H1 (cell line): ENCODE data around the gene CFAP157. TPM values are rescaled to one million over a fixed set of nuclear protein-coding genes. Genes with fewer than 3 reads are reported as not detected.

Experiments
- CTCF ChIA-PET: fragments of 300-600 bp; sonication (Branson Sonifier 250); formaldehyde crosslinking; loops from one replicate; lab custom pipeline; 2021; ENCODE audit not compliant: partially characterized antibody; lab: Charles Lee
- POLR2A ChIA-PET: fragments of 300-600 bp; sonication (Branson Sonifier 250); formaldehyde crosslinking; loops from one replicate; lab custom pipeline; 2021; ENCODE audit warnings: inconsistent platforms; ENCODE audit not compliant: partially characterized antibody; lab: Charles Lee
- DNase-seq, 2 experiments: peaks; one replicate each; pipeline versions ENCODE4 v3.0.0 to v3.0.0-alpha.2; 2010 to 2022; ENCODE audit warnings: low spot score in 2 of 2, low read depth in 1 of 2, mixed read lengths in 1 of 2
- FAIRE-seq: peaks from 2 replicates; lab custom pipeline; 2011; peaks lifted over from hg19 to GRCh38; lab: Jason Lieb, UNC
- H2AFZ ChIP-seq: 2 replicates; pipeline ENCODE4 v1.8.1; 2012; ENCODE audit warnings: low read length, inconsistent platforms
- H2AK5ac ChIP-seq: 2 replicates; pipeline ENCODE4 v1.6.1; 2013; ENCODE audit warnings: low read depth, low read length
- H2BK120ac ChIP-seq: replicated peaks from 2 replicates; pipeline ENCODE3; 2013; ENCODE audit warnings: low read depth, low read length, inconsistent platforms
- H2BK12ac ChIP-seq: 2 replicates; pipeline ENCODE4 v1.6.1; 2013; ENCODE audit warnings: low read depth, low read length
- H2BK15ac ChIP-seq: 2 replicates; pipeline ENCODE4 v1.6.1; 2013; ENCODE audit warnings: low read length
- H2BK20ac ChIP-seq: 2 replicates; pipeline ENCODE4 v1.6.1; 2013; ENCODE audit warnings: low read length
- H2BK5ac ChIP-seq: 2 replicates; pipeline ENCODE4 v1.6.1; 2013; ENCODE audit warnings: low read depth, low read length
- H3K14ac ChIP-seq: 2 replicates; pipeline ENCODE4 v1.6.1; 2013; ENCODE audit warnings: inconsistent platforms; ENCODE audit not compliant: insufficient read length
- H3K18ac ChIP-seq: 2 replicates; pipeline ENCODE4 v1.6.1; 2013; ENCODE audit warnings: low read length; ENCODE audit errors: extremely low read depth
- H3K23ac ChIP-seq: 2 replicates; pipeline ENCODE4 v1.6.1; 2013; ENCODE audit warnings: inconsistent platforms; ENCODE audit not compliant: insufficient read length
- H3K23me2 ChIP-seq: 2 replicates; pipeline ENCODE4 v1.6.1; 2013; ENCODE audit warnings: low read depth, low read length
- H3K27ac ChIP-seq: 2 replicates; pipeline ENCODE4 v1.6.1; 2011; ENCODE audit warnings: low read depth, low read length, inconsistent platforms
- H3K27me3 ChIP-seq, 4 experiments: replicated peaks in 1 of 4; 1 replicate in 1 of 4; 2 replicates in 3 of 4; pipeline versions ENCODE4 v1.6.1 to v1.8.1; 2011 to 2013; ENCODE audit warnings: low read length in 3 of 4, mild to moderate bottlenecking in 3 of 4, inconsistent platforms in 2 of 4, mixed read lengths in 2 of 4, moderate library complexity in 1 of 4; ENCODE audit not compliant: control insufficient read depth in 3 of 4, insufficient read depth in 3 of 4; ENCODE audit errors: extremely low read depth in 1 of 4
- H3K36me3 ChIP-seq, 4 experiments: 2 replicates each; pipeline versions ENCODE4 v1.6.1 to v1.8.1; 2011 to 2013; ENCODE audit warnings: mild to moderate bottlenecking in 4 of 4, low read length in 3 of 4, moderate library complexity in 2 of 4, control low read depth in 1 of 4, inconsistent platforms in 1 of 4; ENCODE audit not compliant: insufficient read depth in 4 of 4, control insufficient read depth in 2 of 4
- H3K4ac ChIP-seq: replicated peaks from 2 replicates; pipeline ENCODE3; 2013; ENCODE audit warnings: low read length, low read depth, mixed read lengths, inconsistent platforms; ENCODE audit not compliant: insufficient read length
- H3K4me1 ChIP-seq, 4 experiments: replicated peaks in 1 of 4; 1 replicate in 1 of 4; 2 replicates in 3 of 4; pipeline versions ENCODE4 v1.6.1 to v1.8.1; 2011 to 2013; ENCODE audit warnings: low read length in 3 of 4, inconsistent platforms in 2 of 4, mixed read lengths in 1 of 4; ENCODE audit not compliant: insufficient read depth in 4 of 4, control insufficient read depth in 3 of 4
- H3K4me2 ChIP-seq, 2 experiments: 2 replicates each; pipeline versions ENCODE4 v1.6.1 to v1.8.1; 2011 to 2013; ENCODE audit warnings: low read depth in 2 of 2, low read length in 2 of 2, control low read depth in 1 of 2, inconsistent platforms in 1 of 2, mild to moderate bottlenecking in 1 of 2; ENCODE audit not compliant: insufficient read depth in 1 of 2
- H3K4me3 ChIP-seq, 4 experiments: fragments of 200-600, 300-600 bp in 1 of 4; sonication (generic), shearing (Covaris generic), sonication (Bioruptor Twin) in 1 of 4; 2 replicates each; pipeline versions ENCODE4 v1.5.1 to v1.8.1; 2011 to 2016; ENCODE audit warnings: low read length in 4 of 4, low read depth in 3 of 4, control low read depth in 2 of 4, inconsistent platforms in 2 of 4, mild to moderate bottlenecking in 2 of 4, mixed read lengths in 1 of 4, moderate library complexity in 1 of 4; ENCODE audit not compliant: insufficient read depth in 2 of 4; ENCODE audit errors: extremely low read depth in 1 of 4
- H3K56ac ChIP-seq: replicated peaks from 2 replicates; pipeline ENCODE3; 2013; ENCODE audit warnings: low read depth, mild to moderate bottlenecking, mixed read lengths, low read length, inconsistent platforms; ENCODE audit not compliant: insufficient read length
- H3K79me1 ChIP-seq: 2 replicates; pipeline ENCODE4 v1.6.1; 2013; ENCODE audit warnings: low read depth, low read length, control low read depth
- H3K79me2 ChIP-seq, 2 experiments: 2 replicates each; pipeline versions ENCODE4 v1.6.1 to v1.8.1; 2012 to 2013; ENCODE audit warnings: low read length in 2 of 2, mild to moderate bottlenecking in 2 of 2, inconsistent platforms in 1 of 2; ENCODE audit not compliant: insufficient read depth in 2 of 2, control insufficient read depth in 1 of 2
- H3K9ac ChIP-seq, 4 experiments: replicated peaks in 1 of 4; 1 replicate in 1 of 4; 2 replicates in 3 of 4; pipeline versions ENCODE4 v1.6.1 to v1.8.1; 2011 to 2013; ENCODE audit warnings: low read depth in 3 of 4, low read length in 3 of 4, control low read depth in 2 of 4, mild to moderate bottlenecking in 2 of 4, moderate library complexity in 2 of 4, inconsistent platforms in 1 of 4; ENCODE audit errors: extremely low read depth in 1 of 4
- H3K9me3 ChIP-seq, 2 experiments: 2 replicates each; pipeline versions ENCODE4 v1.6.1 to v1.8.1; 2012 to 2013; ENCODE audit warnings: mild to moderate bottlenecking in 2 of 2, moderate library complexity in 2 of 2, control low read depth in 1 of 2, inconsistent platforms in 1 of 2, low read depth in 1 of 2, low read length in 1 of 2, mixed read lengths in 1 of 2; ENCODE audit not compliant: insufficient read depth in 2 of 2
- H4K20me1 ChIP-seq, 2 experiments: replicated peaks in 1 of 2; 2 replicates each; pipeline versions ENCODE3 to v1.8.1; 2011 to 2013; ENCODE audit warnings: inconsistent platforms in 2 of 2, low read length in 2 of 2, mild to moderate bottlenecking in 1 of 2; ENCODE audit not compliant: insufficient read depth in 2 of 2, control insufficient read depth in 1 of 2
- H4K5ac ChIP-seq: 2 replicates; pipeline ENCODE4 v1.6.1; 2013; ENCODE audit warnings: low read length, low read depth, mixed read lengths, inconsistent platforms; ENCODE audit not compliant: insufficient read length
- H4K8ac ChIP-seq: 2 replicates; pipeline ENCODE4 v1.8.0; 2013; ENCODE audit warnings: mild to moderate bottlenecking, moderate library complexity, low read length, inconsistent platforms; ENCODE audit not compliant: insufficient read depth; ENCODE audit errors: extremely low read depth
- H4K91ac ChIP-seq: replicated peaks from 2 replicates; pipeline ENCODE3; 2013; ENCODE audit warnings: low read length, mixed read lengths, inconsistent platforms; ENCODE audit not compliant: insufficient read length
- EZH2 ChIP-seq: fragments of 200-600 bp; sonication (generic); IDR thresholded peaks from 2 replicates; pipeline ENCODE4 v1.7.1; 2012; ENCODE audit warnings: low read depth, mild to moderate bottlenecking, moderate library complexity, low read length, inconsistent platforms; ENCODE audit not compliant: severe bottlenecking
- NRF1 ChIP-seq: IDR thresholded peaks from 2 replicates; pipeline ENCODE4 v1.6.1; 2011; ENCODE audit warnings: mild to moderate bottlenecking, low read depth, low read length, improper control_type of control experiment
- RAD21 ChIP-seq, 2 experiments: IDR thresholded peaks in 1 of 2; conservative IDR thresholded peaks in 1 of 2; 2 replicates each; pipeline ENCODE4 v1.6.1; 2011; ENCODE audit warnings: low read depth in 2 of 2, low read length in 2 of 2, improper control_type of control experiment in 1 of 2, inconsistent platforms in 1 of 2, mild to moderate bottlenecking in 1 of 2, moderate library complexity in 1 of 2
- SIN3A ChIP-seq, 2 experiments: IDR thresholded peaks in 1 of 2; conservative IDR thresholded peaks in 1 of 2; 2 replicates each; pipeline ENCODE4 v1.6.1; 2011 to 2012; ENCODE audit warnings: low read length in 2 of 2, improper control_type of control experiment in 1 of 2, low read depth in 1 of 2, mild to moderate bottlenecking in 1 of 2
- TCF12 ChIP-seq: IDR thresholded peaks from 2 replicates; pipeline ENCODE4 v1.6.1; 2011; ENCODE audit warnings: low read depth, mild to moderate bottlenecking, low read length
- WGBS, 2 experiments: shearing (Covaris generic) in 1 of 2; methylation state at CpG; one replicate each; pipeline versions ENCODE4 v1.1.6 to v1.1.7; 2013 to 2015; ENCODE audit warnings: low lambda C conversion rate in 2 of 2, mixed read lengths in 2 of 2, inconsistent platforms in 1 of 2, low coverage in 1 of 2, missing lambda C conversion rate in 1 of 2; ENCODE audit not compliant: insufficient replicate concordance in 2 of 2, insufficient coverage in 1 of 2, insufficient read length in 1 of 2; ENCODE audit errors: extremely low coverage in 1 of 2, missing lambda C conversion rate in 1 of 2; 5-methylcytosine and 5-hydroxymethylcytosine counted together
- polyA plus RNA-seq, 7 experiments: library from polyadenylated mRNA; depleted of rRNA in 3 of 7; stranded (reverse) in 5 of 7; unstranded in 2 of 7; fragments of >200 nt in 5 of 7; fragments of 200-250 nt in 2 of 7; gene quantifications; 1 replicate in 5 of 7; 2 replicates in 1 of 7; 4 replicates in 1 of 7; pipeline versions ENCODE4 v1.2.1 to v1.2.3, GENCODE V29; 2011 to 2013; ENCODE audit warnings: missing spikeins in 2 of 7, mixed read lengths in 2 of 7
- total RNA-seq: library from RNA; stranded (reverse); fragmentation: NEBNext Ultra II Directional; extraction: Animal tissue kit (Norgen Biotek cat#: 25700); gene quantifications from 2 replicates; pipeline ENCODE4 v1.2.1, GENCODE V29; 2021
- TF ChIP-seq, protein P1 (sequence below), 3 experiments: IDR thresholded peaks; 1 replicate in 2 of 3; 2 replicates in 1 of 3; pipeline versions ENCODE4 v1.5.1 to v1.6.1; 2011; ENCODE audit warnings: low read length in 3 of 3, mild to moderate bottlenecking in 3 of 3, inconsistent platforms in 2 of 3, low read depth in 1 of 3, moderate library complexity in 1 of 3; ENCODE audit not compliant: insufficient read depth in 1 of 3; ENCODE audit errors: control extremely low read depth in 1 of 3

Gene CFAP157
- total and polyA plus RNA-seq, 2 of the 8 experiments (the other 6 are each of a cell fraction or from before 2014, with no cell fraction given): not detected

DNA sequence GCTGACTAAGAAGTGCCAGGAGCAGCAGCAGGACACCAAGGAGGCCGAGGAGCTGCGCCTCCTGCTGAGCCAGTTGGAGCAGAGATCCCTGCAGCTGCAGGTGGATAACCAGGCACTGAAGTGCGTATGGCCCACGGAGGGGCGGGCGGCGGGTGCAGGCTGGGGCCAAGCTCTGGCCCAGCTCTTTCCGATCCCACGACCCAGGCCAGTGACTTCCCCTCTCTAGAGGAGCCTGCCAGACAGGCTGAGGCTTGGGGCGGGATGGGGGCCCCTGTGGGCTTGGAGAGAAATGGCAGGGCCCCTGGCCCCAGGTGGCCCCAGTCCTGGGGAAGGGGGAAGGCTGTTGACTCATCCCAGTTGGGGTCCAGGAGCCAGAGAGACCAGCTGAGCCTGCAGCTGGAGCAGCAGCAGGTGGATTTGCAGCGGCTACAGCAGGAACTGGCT, 5.1 kb downstream of the CFAP157 start:
- Histone ChIP-seq H4K8ac (no peak overlapping the region), H3K27me3 (0 out of 7 replicates have a peak, but pooled peaks cover 0 to 2% (median 0%) of the 10 kb centered on the region in 4 experiments), H3K14ac (no peak overlapping the region), H3K4me2 (peak overlapping the region; percentile 19 to 43; a peak in 2 of 4 replicates), H3K23me2 (peaks cover 10% of the 10 kb centered on the region; the same call in 1 of the 2 replicates), H2BK5ac (no peak overlapping the region), H3K4me1 (peaks cover 0 to 32% (median 22%) of the 10 kb centered on the region in 4 experiments; a peak in 6 of 7 replicates), H2BK120ac (no peak overlapping the region), H2BK12ac (peak overlapping the region; percentile 33; the same call in 1 of the 2 replicates), H3K79me1 (no peaks in the 10 kb centered on the region; the same call in 1 of the 2 replicates), H2AK5ac (no peak overlapping the region), H3K18ac (peak overlapping the region; percentile 78; the same call in 1 of the 2 replicates), H3K56ac (no peak overlapping the region), H4K5ac (no peak overlapping the region), H2AFZ (no peak overlapping the region), H3K9ac (no peak overlapping the region), H4K20me1 (peaks cover 0 to 3% of the 10 kb centered on the region in 2 experiments), H3K79me2 (no peaks in the 10 kb centered on the region), H3K9me3 (no peaks in the 10 kb centered on the region), H2BK15ac (no peak overlapping the region; the same call in 1 of the 2 replicates), H3K27ac (peak overlapping the region; percentile 20; the same call in 1 of the 2 replicates), H4K91ac (peak overlapping the region; percentile 57), H3K23ac (no peak overlapping the region), H3K36me3 (no peaks in the 10 kb centered on the region), H3K4me3 (no peak overlapping the region), H2BK20ac (no peak overlapping the region), H3K4ac (no peak overlapping the region)
- WGBS, 2 experiments: 56% methylated on average over 10 of the region's 11 CpGs; no CpG with 5 or more reads in 1 of the 2 experiments
- no peak for FAIRE-seq
- TF ChIP-seq EZH2 (no peak), RAD21 (IDR thresholded peaks at IDR 0.05 in 1 of 2, conservative IDR thresholded peaks at IDR 0.05 in 1 of 2; ENCODE audit: low read depth in 2 of 2, low read length in 2 of 2) (peak in 1 of 2 experiments; percentile 39; a peak in 2 of 4 replicates), TCF12 (0 out of 2 replicates have a peak, but pooled peaks have one; percentile 54), SIN3A (conservative IDR thresholded peaks at IDR 0.05 in 1 of 2, IDR thresholded peaks at IDR 0.05 in 1 of 2; ENCODE audit: low read depth in 1 of 2, low read length in 2 of 2) (0 out of 4 replicates have a peak, but pooled peaks of 1 of the 2 experiments have one; percentile 26), NRF1 (no peak)
- TF ChIP-seq, protein P1, sequence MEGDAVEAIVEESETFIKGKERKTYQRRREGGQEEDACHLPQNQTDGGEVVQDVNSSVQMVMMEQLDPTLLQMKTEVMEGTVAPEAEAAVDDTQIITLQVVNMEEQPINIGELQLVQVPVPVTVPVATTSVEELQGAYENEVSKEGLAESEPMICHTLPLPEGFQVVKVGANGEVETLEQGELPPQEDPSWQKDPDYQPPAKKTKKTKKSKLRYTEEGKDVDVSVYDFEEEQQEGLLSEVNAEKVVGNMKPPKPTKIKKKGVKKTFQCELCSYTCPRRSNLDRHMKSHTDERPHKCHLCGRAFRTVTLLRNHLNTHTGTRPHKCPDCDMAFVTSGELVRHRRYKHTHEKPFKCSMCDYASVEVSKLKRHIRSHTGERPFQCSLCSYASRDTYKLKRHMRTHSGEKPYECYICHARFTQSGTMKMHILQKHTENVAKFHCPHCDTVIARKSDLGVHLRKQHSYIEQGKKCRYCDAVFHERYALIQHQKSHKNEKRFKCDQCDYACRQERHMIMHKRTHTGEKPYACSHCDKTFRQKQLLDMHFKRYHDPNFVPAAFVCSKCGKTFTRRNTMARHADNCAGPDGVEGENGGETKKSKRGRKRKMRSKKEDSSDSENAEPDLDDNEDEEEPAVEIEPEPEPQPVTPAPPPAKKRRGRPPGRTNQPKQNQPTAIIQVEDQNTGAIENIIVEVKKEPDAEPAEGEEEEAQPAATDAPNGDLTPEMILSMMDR (IDR thresholded peaks at IDR 0.05; ENCODE audit: control extremely low read depth in 1 of 3, insufficient read depth in 1 of 3, low read depth in 1 of 3, low read length in 3 of 3): peak in 2 of 3 experiments; percentile 7 to 19; a peak in 1 of 4 replicates
- no peak for DNase-seq
- ChIA-PET CTCF (interaction anchor here (0.6 to 3.9 kb wide), 15 partner anchors 9 to 209 kb away, joined by 3 to 23 read pairs (median 4); partner anchors contain the start of gene TOR2A), POLR2A (interaction anchor here (0.7 to 2.6 kb wide), 10 partner anchors 8 to 261 kb away, joined by 3 to 7 read pairs (median 3); partner anchors contain the start of genes LRSAM1 and RPL12)
